ENCODE results near the gene KCNH4.
A peak's percentile ranks its signal among the peaks of the same experiment; 100 is the strongest.

Gene KCNH4

DNA sequence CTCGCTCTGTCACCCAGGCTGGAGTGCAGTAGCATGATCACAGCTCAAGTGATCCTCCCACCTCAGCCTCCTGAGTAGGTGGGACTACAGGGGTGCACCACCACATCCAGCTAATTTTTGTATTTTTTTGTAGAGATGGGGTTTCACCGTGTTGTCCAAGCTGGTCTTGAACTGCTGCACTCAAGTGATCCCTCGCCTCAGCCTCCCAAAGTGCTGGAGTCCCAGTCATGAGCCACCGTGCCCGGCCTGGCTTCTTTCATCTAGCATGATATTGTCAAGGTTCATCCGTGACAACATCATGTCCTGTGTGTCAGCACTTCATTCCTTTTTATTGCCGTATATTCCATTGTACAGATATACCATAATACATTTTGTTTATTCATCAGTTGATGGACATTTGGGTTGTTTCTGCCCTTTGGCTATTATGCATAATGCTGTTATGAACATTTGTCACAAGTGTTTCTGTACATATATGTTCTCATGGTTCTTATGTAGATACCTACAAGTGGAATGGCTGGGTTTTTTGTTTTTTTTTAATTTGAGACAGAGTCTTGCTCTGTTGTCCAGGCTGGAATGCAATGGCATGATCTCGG is 16.7 kb upstream of the KCNH4 start:
- Histone ChIP-seq H3K4me1 (ENCODE audit: control insufficient read depth, insufficient read depth, low read length) (peaks cover 3% of the 10 kb centered on the region; the same call in 1 of the 2 replicates), H3K27ac (ENCODE audit: extremely low read depth, low read depth, low read length) (no peak overlapping the region), H3K36me3 (ENCODE audit: control insufficient read depth in 2 of 2, insufficient read depth in 1 of 2, low read length in 2 of 2) (peaks cover 0 to 28% of the 10 kb centered on the region in 2 experiments; a peak in 1 of 3 replicates), H3K9me3 (ENCODE audit: control insufficient read depth, insufficient read depth, low read depth, low read length) (no peaks in the 10 kb centered on the region), H3K4me3 (ENCODE audit: low read depth, low read length) (no peak overlapping the region)
- ChIA-PET POLR2A (no interaction called here), CTCF (interaction anchor here (0.7 to 2.1 kb wide), 4 partner anchors 13 to 47 kb away, joined by 3 to 8 read pairs (median 3); partner anchors contain the start of gene HCRT)
- TF ChIP-seq ZNF10 (tag by site-specific recombination; IDR thresholded peaks at IDR 0.05) (peak; percentile 91), ZNF366 (tag by site-specific recombination; conservative IDR thresholded peaks at IDR 0.05) (no peak), HOXC10 (CRISPR knock-in tag; IDR thresholded peaks at IDR 0.05) (no peak), ZNF16 (tag by site-specific recombination; IDR thresholded peaks at IDR 0.05; ENCODE audit: low read depth) (no peak)

DNA sequence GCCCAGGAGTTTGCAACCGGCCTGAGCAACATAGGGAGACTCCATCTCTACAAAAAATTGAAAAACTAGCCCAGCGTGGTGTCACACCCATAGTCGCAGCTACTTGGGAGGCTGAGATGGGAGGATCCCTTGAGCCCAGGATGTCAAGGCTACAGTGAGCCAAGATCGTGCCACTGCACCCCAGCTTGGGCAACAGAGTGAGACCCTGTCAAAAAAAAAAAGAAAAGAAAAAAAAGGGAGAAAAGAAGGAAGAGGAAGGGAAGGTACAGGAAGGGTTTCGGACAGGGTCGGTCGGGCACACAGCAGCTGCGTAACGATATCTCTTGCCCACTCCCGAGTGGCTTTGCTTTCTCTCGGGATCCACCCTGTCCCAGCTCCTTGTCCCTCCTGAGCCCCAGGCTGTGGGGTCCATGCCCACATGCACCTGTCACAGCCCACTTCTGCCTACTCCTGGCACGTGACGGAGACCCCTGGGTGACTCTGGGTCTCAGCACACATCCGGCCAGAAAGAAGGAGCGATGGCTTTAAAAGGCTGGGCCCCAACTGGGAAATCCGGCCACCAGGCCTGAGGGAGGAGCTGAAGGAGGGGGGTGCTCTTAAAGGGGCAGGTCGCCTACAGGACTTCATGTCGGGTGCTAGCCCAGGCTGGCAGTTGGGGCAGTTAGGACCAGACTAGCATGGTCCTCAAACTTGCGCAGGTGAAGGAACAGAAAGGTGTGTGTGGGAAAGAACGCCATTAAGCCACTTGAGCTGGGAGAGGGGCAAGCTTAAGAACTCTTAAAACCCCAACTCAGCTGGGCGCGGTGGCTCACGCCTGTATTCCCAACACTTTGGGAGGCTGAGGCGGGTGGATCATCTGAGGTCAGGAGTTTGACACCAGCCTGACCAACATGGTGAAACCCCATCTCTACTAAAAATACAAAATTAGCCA is 13.3 kb upstream of the KCNH4 start, which contains the start of gene GHDC:
GHDC (minus strand) TSS at position 526 of the 931 bp plus-strand sequence. CDS start 913 bp downstream, outside the sequence.
- H3K4me1 ChIP-seq (ENCODE audit: control insufficient read depth, insufficient read depth, low read length) = peaks cover 3% of the 10 kb centered on the region; the same call in 1 of the 2 replicates
- H3K4me3 ChIP-seq (ENCODE audit: low read depth, low read length) = peak within 1 kb of the TSS; percentile 77
- no peak within 1 kb of the TSS for H3K27ac ChIP-seq (ENCODE audit: extremely low read depth, low read depth, low read length)
- H3K36me3 ChIP-seq (ENCODE audit: control insufficient read depth in 2 of 2, insufficient read depth in 1 of 2, low read length in 2 of 2) = no peaks in the 10 kb centered on the region
- no peaks in the 10 kb centered on the region for H3K9me3 ChIP-seq (ENCODE audit: control insufficient read depth, insufficient read depth, low read depth, low read length)
- ChIA-PET CTCF (interaction anchor here (0.6 to 2.6 kb wide), 13 partner anchors 8 to 1646 kb away, joined by 3 to 17 read pairs (median 4); partner anchors contain the start of gene HCRT), POLR2A (interaction anchor here (0.6 to 1.5 kb wide), 11 partner anchors 10 to 353 kb away, joined by 3 to 6 read pairs (median 3); partner anchors contain the start of genes CAVIN1, DNAJC7 and STAT3)
- no peak for TF ChIP-seq ZNF654 (tag by site-specific recombination; IDR thresholded peaks at IDR 0.05; ENCODE audit: low read depth)
- no peak for TF ChIP-seq ZNF184 (tag by site-specific recombination; IDR thresholded peaks at IDR 0.05)
- TF ChIP-seq ZFP69B (tag by site-specific recombination; IDR thresholded peaks at IDR 0.05) = peak; percentile 97
- no peak for TF ChIP-seq ZNF747 (tag by site-specific recombination; IDR thresholded peaks at IDR 0.05)
- no peak for TF ChIP-seq ZNF473 (tag by site-specific recombination; IDR thresholded peaks at IDR 0.05)
- TF ChIP-seq, protein P1, sequence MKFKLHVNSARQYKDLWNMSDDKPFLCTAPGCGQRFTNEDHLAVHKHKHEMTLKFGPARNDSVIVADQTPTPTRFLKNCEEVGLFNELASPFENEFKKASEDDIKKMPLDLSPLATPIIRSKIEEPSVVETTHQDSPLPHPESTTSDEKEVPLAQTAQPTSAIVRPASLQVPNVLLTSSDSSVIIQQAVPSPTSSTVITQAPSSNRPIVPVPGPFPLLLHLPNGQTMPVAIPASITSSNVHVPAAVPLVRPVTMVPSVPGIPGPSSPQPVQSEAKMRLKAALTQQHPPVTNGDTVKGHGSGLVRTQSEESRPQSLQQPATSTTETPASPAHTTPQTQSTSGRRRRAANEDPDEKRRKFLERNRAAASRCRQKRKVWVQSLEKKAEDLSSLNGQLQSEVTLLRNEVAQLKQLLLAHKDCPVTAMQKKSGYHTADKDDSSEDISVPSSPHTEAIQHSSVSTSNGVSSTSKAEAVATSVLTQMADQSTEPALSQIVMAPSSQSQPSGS (tag by site-specific recombination; IDR thresholded peaks at IDR 0.05; ENCODE audit: low read depth) = no peak
- TF ChIP-seq ZFHX2 (tag by site-specific recombination; conservative IDR thresholded peaks at IDR 0.05) = 0 out of 2 replicates have a peak, but pooled peaks have one; percentile 36
- TF ChIP-seq, protein P2, sequence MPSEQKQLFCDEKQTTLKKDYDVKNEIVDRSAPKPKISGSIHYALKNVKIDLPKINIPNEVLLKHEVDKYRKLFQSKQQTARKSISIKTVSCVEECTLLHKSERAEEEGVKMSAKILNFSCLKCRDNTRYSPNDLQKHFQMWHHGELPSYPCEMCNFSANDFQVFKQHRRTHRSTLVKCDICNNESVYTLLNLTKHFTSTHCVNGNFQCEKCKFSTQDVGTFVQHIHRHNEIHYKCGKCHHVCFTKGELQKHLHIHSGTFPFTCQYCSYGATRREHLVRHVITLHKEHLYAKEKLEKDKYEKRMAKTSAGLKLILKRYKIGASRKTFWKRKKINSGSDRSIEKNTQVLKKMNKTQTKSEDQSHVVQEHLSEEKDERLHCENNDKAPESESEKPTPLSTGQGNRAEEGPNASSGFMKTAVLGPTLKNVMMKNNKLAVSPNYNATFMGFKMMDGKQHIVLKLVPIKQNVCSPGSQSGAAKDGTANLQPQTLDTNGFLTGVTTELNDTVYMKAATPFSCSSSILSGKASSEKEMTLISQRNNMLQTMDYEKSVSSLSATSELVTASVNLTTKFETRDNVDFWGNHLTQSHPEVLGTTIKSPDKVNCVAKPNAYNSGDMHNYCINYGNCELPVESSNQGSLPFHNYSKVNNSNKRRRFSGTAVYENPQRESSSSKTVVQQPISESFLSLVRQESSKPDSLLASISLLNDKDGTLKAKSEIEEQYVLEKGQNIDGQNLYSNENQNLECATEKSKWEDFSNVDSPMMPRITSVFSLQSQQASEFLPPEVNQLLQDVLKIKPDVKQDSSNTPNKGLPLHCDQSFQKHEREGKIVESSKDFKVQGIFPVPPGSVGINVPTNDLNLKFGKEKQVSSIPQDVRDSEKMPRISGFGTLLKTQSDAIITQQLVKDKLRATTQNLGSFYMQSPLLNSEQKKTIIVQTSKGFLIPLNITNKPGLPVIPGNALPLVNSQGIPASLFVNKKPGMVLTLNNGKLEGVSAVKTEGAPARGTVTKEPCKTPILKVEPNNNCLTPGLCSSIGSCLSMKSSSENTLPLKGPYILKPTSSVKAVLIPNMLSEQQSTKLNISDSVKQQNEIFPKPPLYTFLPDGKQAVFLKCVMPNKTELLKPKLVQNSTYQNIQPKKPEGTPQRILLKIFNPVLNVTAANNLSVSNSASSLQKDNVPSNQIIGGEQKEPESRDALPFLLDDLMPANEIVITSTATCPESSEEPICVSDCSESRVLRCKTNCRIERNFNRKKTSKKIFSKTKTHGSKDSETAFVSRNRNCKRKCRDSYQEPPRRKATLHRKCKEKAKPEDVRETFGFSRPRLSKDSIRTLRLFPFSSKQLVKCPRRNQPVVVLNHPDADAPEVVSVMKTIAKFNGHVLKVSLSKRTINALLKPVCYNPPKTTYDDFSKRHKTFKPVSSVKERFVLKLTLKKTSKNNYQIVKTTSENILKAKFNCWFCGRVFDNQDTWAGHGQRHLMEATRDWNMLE (tag by site-specific recombination; conservative IDR thresholded peaks at IDR 0.05; ENCODE audit: low read depth) = peak; percentile 39; the same call in 1 of the 2 replicates
- peak; percentile 88; the same call in 1 of the 2 replicates for TF ChIP-seq ZNF394 (tag by site-specific recombination; IDR thresholded peaks at IDR 0.05; ENCODE audit: borderline replicate concordance)
- TF ChIP-seq, protein P3, sequence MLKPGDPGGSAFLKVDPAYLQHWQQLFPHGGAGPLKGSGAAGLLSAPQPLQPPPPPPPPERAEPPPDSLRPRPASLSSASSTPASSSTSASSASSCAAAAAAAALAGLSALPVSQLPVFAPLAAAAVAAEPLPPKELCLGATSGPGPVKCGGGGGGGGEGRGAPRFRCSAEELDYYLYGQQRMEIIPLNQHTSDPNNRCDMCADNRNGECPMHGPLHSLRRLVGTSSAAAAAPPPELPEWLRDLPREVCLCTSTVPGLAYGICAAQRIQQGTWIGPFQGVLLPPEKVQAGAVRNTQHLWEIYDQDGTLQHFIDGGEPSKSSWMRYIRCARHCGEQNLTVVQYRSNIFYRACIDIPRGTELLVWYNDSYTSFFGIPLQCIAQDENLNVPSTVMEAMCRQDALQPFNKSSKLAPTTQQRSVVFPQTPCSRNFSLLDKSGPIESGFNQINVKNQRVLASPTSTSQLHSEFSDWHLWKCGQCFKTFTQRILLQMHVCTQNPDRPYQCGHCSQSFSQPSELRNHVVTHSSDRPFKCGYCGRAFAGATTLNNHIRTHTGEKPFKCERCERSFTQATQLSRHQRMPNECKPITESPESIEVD (tag by site-specific recombination; IDR thresholded peaks at IDR 0.05) = no peak
- TF ChIP-seq TCF7L2 (IDR thresholded peaks at IDR 0.05; ENCODE audit: borderline replicate concordance, low read depth, low read length) = no peak
- no peak for TF ChIP-seq BCL11A (tag by site-specific recombination; IDR thresholded peaks at IDR 0.05; ENCODE audit: low read depth)
- TF ChIP-seq WT1 (tag by site-specific recombination; IDR thresholded peaks at IDR 0.05) = no peak; the same call in 1 of the 2 replicates
- TF ChIP-seq ZNF510 (tag by site-specific recombination; IDR thresholded peaks at IDR 0.05; ENCODE audit: insufficient replicate concordance) = no peak
- no peak for TF ChIP-seq ZNF530 (tag by site-specific recombination; IDR thresholded peaks at IDR 0.05; ENCODE audit: low read depth)
- no peak for TF ChIP-seq ZNF785 (tag by site-specific recombination; IDR thresholded peaks at IDR 0.05)
- TF ChIP-seq EGR2 (tag by site-specific recombination; IDR thresholded peaks at IDR 0.05; ENCODE audit: low read depth) = peak; percentile 10; the same call in 1 of the 2 replicates
- no peak for TF ChIP-seq ZNF133 (tag by site-specific recombination; IDR thresholded peaks at IDR 0.05)
- no peak for TF ChIP-seq YY2 (tag by site-specific recombination; IDR thresholded peaks at IDR 0.05)
- TF ChIP-seq ZNF501 (tag by site-specific recombination; IDR thresholded peaks at IDR 0.05) = no peak
